Trophoblast cell (in vitro differentiated cells and primary cell): ENCODE results near the gene CMTM4.
A peak's percentile ranks its signal among the peaks of the same experiment; 100 is the strongest.

Source experiments
- DNase-seq, 2 donors: peaks; one replicate each; pipeline ENCODE4 v3.0.0-alpha.2; 2016
- H2AFZ ChIP-seq: 2 replicates; pipeline ENCODE4 v1.6.1; 2013; ENCODE audit warnings: low read length, moderate library complexity, mild to moderate bottlenecking; ENCODE audit not compliant: insufficient read depth, poor library complexity
- H2AK5ac ChIP-seq: 2 replicates; pipeline ENCODE4 v1.6.1; 2013; ENCODE audit warnings: mild to moderate bottlenecking, low read length
- H2BK120ac ChIP-seq: 2 replicates; pipeline ENCODE4 v1.6.1; 2013; ENCODE audit warnings: low read length, mild to moderate bottlenecking, moderate library complexity; ENCODE audit not compliant: insufficient read depth, poor library complexity
- H2BK12ac ChIP-seq: 2 replicates; pipeline ENCODE4 v1.6.1; 2013; ENCODE audit warnings: mild to moderate bottlenecking, low read length, moderate library complexity
- H2BK5ac ChIP-seq: 2 replicates; pipeline ENCODE4 v1.6.1; 2013; ENCODE audit warnings: low read length, low read depth, moderate library complexity, mild to moderate bottlenecking; ENCODE audit not compliant: poor library complexity
- H3K14ac ChIP-seq: 2 replicates; pipeline ENCODE4 v1.6.1; 2013; ENCODE audit warnings: mild to moderate bottlenecking, low read length
- H3K18ac ChIP-seq: 2 replicates; pipeline ENCODE4 v1.6.1; 2013; ENCODE audit warnings: mild to moderate bottlenecking, low read length
- H3K23ac ChIP-seq: 2 replicates; pipeline ENCODE4 v1.6.1; 2013; ENCODE audit warnings: low read length
- H3K27ac ChIP-seq: 2 replicates; pipeline ENCODE4 v1.5.1; 2013; ENCODE audit warnings: low read depth, mild to moderate bottlenecking, inconsistent platforms, low read length, moderate library complexity
- H3K27me3 ChIP-seq: 2 replicates; pipeline ENCODE4 v1.6.1; 2013; ENCODE audit warnings: inconsistent platforms, mild to moderate bottlenecking, low read length, moderate library complexity; ENCODE audit not compliant: insufficient read depth
- H3K36me3 ChIP-seq, 2 experiments: 1 replicate in 1 of 2; 2 replicates in 1 of 2; pipeline ENCODE4 v1.6.1; 2013; ENCODE audit warnings: low read length in 2 of 2, mild to moderate bottlenecking in 2 of 2, moderate library complexity in 1 of 2; ENCODE audit not compliant: insufficient read depth in 2 of 2, control insufficient read depth in 1 of 2
- H3K4ac ChIP-seq: 2 replicates; pipeline ENCODE4 v1.6.1; 2013; ENCODE audit warnings: low read depth, mild to moderate bottlenecking, low read length, moderate library complexity
- H3K4me1 ChIP-seq, 2 experiments: 1 replicate in 1 of 2; 2 replicates in 1 of 2; pipeline ENCODE4 v1.6.1; 2013; ENCODE audit warnings: low read length in 2 of 2, mild to moderate bottlenecking in 2 of 2, moderate library complexity in 1 of 2; ENCODE audit not compliant: insufficient read depth in 2 of 2, control insufficient read depth in 1 of 2
- H3K4me2 ChIP-seq: 2 replicates; pipeline ENCODE4 v1.6.1; 2013; ENCODE audit warnings: inconsistent platforms, mild to moderate bottlenecking, low read length, moderate library complexity
- H3K4me3 ChIP-seq: 2 replicates; pipeline ENCODE4 v1.5.1; 2013; ENCODE audit warnings: mild to moderate bottlenecking, low read depth, low read length, inconsistent platforms
- H3K79me1 ChIP-seq: one replicate; pipeline ENCODE4 v1.6.1; 2013; ENCODE audit warnings: low read length
- H3K79me2 ChIP-seq: 2 replicates; pipeline ENCODE4 v1.6.1; 2013; ENCODE audit warnings: low read length, mild to moderate bottlenecking; ENCODE audit not compliant: control insufficient read depth, insufficient read depth, poor library complexity
- H3K9ac ChIP-seq: 2 replicates; pipeline ENCODE4 v1.6.1; 2013; ENCODE audit warnings: mild to moderate bottlenecking, low read length
- H3K9me3 ChIP-seq: 2 replicates; pipeline ENCODE4 v1.6.1; 2013; ENCODE audit warnings: low read depth, mild to moderate bottlenecking, control low read depth, inconsistent platforms, low read length; ENCODE audit not compliant: insufficient read depth
- H4K12ac ChIP-seq: 2 replicates; pipeline ENCODE4 v1.6.1; 2013; ENCODE audit warnings: low read depth, mild to moderate bottlenecking, low read length, moderate library complexity
- H4K8ac ChIP-seq: 2 replicates; pipeline ENCODE4 v1.6.1; 2013; ENCODE audit warnings: low read depth, mild to moderate bottlenecking, low read length, moderate library complexity
- H4K91ac ChIP-seq: one replicate; pipeline ENCODE4 v1.6.1; 2013; ENCODE audit warnings: low read depth, mild to moderate bottlenecking, low read length, moderate library complexity
- WGBS: extraction: QIAGEN DNeasy Blood & Tissue Kit; methylation state at CpG from one replicate; pipeline ENCODE4 v1.1.7; 2013; ENCODE audit warnings: missing lambda C conversion rate; ENCODE audit not compliant: insufficient read length, insufficient coverage; ENCODE audit errors: extremely low coverage; 5-methylcytosine and 5-hydroxymethylcytosine counted together

CMTM4 gene

GRCh38 chr16:66610111-66610820 lies 86.3 kb downstream of the CMTM4 start:
- H4K91ac ChIP-seq, result no peak overlapping the region
- no peak overlapping the region for H3K23ac ChIP-seq
- no peaks in the 10 kb centered on the region for H3K27me3 ChIP-seq
- no peak overlapping the region for H4K8ac ChIP-seq
- peaks cover 47 to 59% of the 10 kb centered on the region in 2 experiments for H3K36me3 ChIP-seq
- peaks cover 8% of the 10 kb centered on the region for H3K79me2 ChIP-seq
- peak overlapping the region; percentile 32 for H3K4me3 ChIP-seq
- H2AFZ ChIP-seq, result no peak overlapping the region
- H2BK5ac ChIP-seq, result no peak overlapping the region
- H3K18ac ChIP-seq, result no peak overlapping the region
- H3K79me1 ChIP-seq, result peaks cover 5% of the 10 kb centered on the region
- no peak overlapping the region for H3K9ac ChIP-seq
- no peak overlapping the region for H3K27ac ChIP-seq
- H2BK12ac ChIP-seq, result no peak overlapping the region
- H3K4me1 ChIP-seq, result peaks cover 17 to 23% of the 10 kb centered on the region in 2 experiments
- H4K12ac ChIP-seq, result no peak overlapping the region
- no peak overlapping the region for H2AK5ac ChIP-seq
- no peak overlapping the region for H3K4ac ChIP-seq
- no peak for DNase-seq
- peaks cover 6% of the 10 kb centered on the region for H3K9me3 ChIP-seq
- WGBS, result no CpG with 5 or more reads among the region's 14 CpGs
- H3K14ac ChIP-seq, result no peak overlapping the region
- no peak overlapping the region for H3K4me2 ChIP-seq
- H2BK120ac ChIP-seq, result no peak overlapping the region

GRCh38 chr16:66609139-66609510 lies 87.4 kb downstream of the CMTM4 start:
- Histone ChIP-seq H3K27me3 (no peaks in the 10 kb centered on the region), H2AFZ (no peak overlapping the region), H3K14ac (no peak overlapping the region), H3K4me3 (no peak overlapping the region), H2BK120ac (no peak overlapping the region), H3K4me2 (no peak overlapping the region), H3K4ac (no peak overlapping the region), H4K91ac (no peak overlapping the region), H2BK12ac (no peak overlapping the region), H2AK5ac (no peak overlapping the region), H3K36me3 (peaks cover 47 to 55% of the 10 kb centered on the region in 2 experiments), H4K12ac (no peak overlapping the region), H3K27ac (no peak overlapping the region), H3K9ac (no peak overlapping the region), H3K9me3 (peaks cover 6% of the 10 kb centered on the region), H3K4me1 (peaks cover 17 to 20% of the 10 kb centered on the region in 2 experiments), H2BK5ac (no peak overlapping the region), H3K23ac (no peak overlapping the region), H3K79me1 (peaks cover 14% of the 10 kb centered on the region), H3K79me2 (peaks cover 12% of the 10 kb centered on the region), H3K18ac (peak overlapping the region; percentile 8), H4K8ac (no peak overlapping the region)
- no CpG with 5 or more reads among the region's 12 CpGs for WGBS
- peak; percentile 40 to 63 for DNase-seq

DNA sequence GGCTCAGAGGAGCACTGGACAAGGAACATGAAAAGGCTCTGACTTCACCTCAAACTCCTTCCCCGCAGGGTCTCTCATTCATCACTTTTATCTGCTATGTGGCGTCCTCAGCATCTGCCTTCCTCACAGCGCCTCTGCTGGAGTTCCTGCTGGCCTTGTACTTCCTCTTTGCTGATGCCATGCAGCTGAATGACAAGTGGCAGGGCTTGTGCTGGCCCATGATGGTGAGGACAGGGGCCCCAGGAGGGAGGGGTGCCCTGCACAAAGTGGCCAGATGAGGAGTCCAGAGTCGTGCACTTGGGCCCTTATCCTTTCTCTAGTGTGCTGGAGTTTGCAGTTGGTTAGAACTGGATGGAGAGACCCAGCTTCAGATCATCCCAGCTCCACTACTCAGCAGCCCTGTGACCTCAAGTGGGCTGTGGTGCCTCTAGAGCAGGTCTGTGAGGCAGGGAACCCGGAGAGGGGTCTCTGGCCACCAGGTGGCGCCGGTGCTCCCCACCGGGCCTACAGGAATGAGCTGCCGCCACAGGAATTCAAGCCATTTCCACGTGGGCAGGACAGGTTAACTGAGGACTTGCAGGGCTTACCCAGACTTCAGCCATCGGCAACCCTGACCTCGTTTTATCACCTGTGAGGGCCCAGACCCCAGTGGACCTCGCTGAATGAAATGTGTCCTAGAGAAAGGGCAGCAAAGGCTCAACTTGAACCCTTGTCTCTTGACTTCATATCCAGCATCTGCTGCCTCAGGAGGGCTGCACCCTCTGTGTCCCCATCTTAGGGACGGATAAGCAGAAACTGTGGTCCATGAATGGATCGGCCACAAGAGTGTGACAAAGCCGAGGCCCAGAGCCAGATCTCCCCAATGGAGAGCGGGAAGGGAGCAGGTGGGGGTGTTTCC lies 88.1 kb downstream of the CMTM4 start:
- H3K23ac ChIP-seq, result no peak overlapping the region
- peaks cover 19% of the 10 kb centered on the region for H3K79me1 ChIP-seq
- no peak overlapping the region for H2BK5ac ChIP-seq
- H3K36me3 ChIP-seq, result peaks cover 47 to 53% of the 10 kb centered on the region in 2 experiments
- WGBS, result no CpG with 5 or more reads among the region's 17 CpGs
- no peak overlapping the region for H2BK12ac ChIP-seq
- no peak overlapping the region for H2AFZ ChIP-seq
- no peaks in the 10 kb centered on the region for H3K27me3 ChIP-seq
- H3K9ac ChIP-seq, result no peak overlapping the region
- H3K4me3 ChIP-seq, result no peak overlapping the region
- H2AK5ac ChIP-seq, result no peak overlapping the region
- H3K14ac ChIP-seq, result no peak overlapping the region
- peaks cover 19 to 24% of the 10 kb centered on the region in 2 experiments for H3K4me1 ChIP-seq
- H4K12ac ChIP-seq, result no peak overlapping the region
- H3K9me3 ChIP-seq, result peaks cover 6% of the 10 kb centered on the region
- no peak overlapping the region for H3K27ac ChIP-seq
- H4K91ac ChIP-seq, result no peak overlapping the region
- peak overlapping the region; percentile 8 for H3K18ac ChIP-seq
- H4K8ac ChIP-seq, result no peak overlapping the region
- no peak overlapping the region for H2BK120ac ChIP-seq
- no peak overlapping the region for H3K4ac ChIP-seq
- no peak overlapping the region for H3K4me2 ChIP-seq
- H3K79me2 ChIP-seq, result peaks cover 12% of the 10 kb centered on the region
- peak; percentile 95 to 97 for DNase-seq

DNA sequence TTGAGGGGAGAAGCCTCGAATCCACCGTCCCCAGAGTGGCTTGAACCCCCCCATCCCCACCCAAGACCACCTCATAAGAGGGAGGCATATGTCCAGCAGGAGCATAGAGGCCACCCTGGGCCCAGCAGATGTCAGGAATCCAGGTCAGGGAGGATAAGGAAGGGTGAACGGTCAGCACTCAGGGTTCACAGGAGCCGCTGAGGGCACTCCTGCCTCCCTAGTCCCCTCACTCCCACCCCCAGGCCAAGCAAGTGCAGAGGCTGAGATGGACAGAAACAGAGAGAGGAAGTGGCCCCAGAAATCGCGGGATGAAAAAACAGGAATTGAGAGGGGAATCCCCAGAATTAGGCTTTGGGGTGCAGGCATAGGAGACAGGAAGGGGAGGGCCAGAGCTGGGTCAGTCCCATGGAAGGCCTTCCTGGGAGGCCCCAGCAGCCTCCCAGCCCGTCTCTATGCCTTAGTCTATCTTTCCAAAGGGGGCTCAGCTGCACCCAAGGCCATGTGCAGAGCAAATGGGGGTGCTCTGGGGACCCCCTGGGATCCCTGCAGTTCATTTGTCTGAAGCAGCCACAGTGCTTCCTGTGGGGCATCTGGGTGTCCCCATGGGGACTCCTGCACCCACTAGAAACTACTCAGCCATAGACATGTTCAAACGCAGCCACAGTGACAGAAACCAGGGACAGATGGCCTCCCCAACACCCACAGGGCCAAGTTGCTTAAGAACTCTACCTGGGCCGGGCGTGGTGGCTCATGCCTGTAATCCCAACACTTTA lies 90.4 kb downstream of the CMTM4 start:
- H3K27me3 ChIP-seq, result no peaks in the 10 kb centered on the region
- no peak overlapping the region for H2AFZ ChIP-seq
- H3K79me1 ChIP-seq, result peaks cover 19% of the 10 kb centered on the region
- H4K91ac ChIP-seq, result peak overlapping the region; percentile 96
- peak; percentile 44 to 57 for DNase-seq
- peaks cover 19 to 24% of the 10 kb centered on the region in 2 experiments for H3K4me1 ChIP-seq
- H3K4ac ChIP-seq, result peak overlapping the region; percentile 94
- H3K23ac ChIP-seq, result no peak overlapping the region
- H3K4me2 ChIP-seq, result peak overlapping the region; percentile 74
- peaks cover 12% of the 10 kb centered on the region for H3K79me2 ChIP-seq
- H2AK5ac ChIP-seq, result peak overlapping the region; percentile 78
- peak overlapping the region; percentile 86 for H4K8ac ChIP-seq
- peak overlapping the region; percentile 83 for H4K12ac ChIP-seq
- peaks cover 2% of the 10 kb centered on the region for H3K9me3 ChIP-seq
- no peak overlapping the region for H3K27ac ChIP-seq
- H2BK5ac ChIP-seq, result no peak overlapping the region
- H2BK120ac ChIP-seq, result peak overlapping the region; percentile 44
- peak overlapping the region; percentile 81 for H3K14ac ChIP-seq
- WGBS, result no CpG with 5 or more reads among the region's 10 CpGs
- H3K36me3 ChIP-seq, result peaks cover 26 to 33% of the 10 kb centered on the region in 2 experiments
- H3K4me3 ChIP-seq, result peak overlapping the region; percentile 82
- no peak overlapping the region for H2BK12ac ChIP-seq
- peak overlapping the region; percentile 77 for H3K9ac ChIP-seq
- H3K18ac ChIP-seq, result peak overlapping the region; percentile 39
